HG02981 (cell line): ENCODE data around the gene TXNDC17.
"Not testable (repeated sequence)": the region's sequence is repeated elsewhere in the genome, so short reads cannot be mapped to it uniquely, and the experiment has no call there.

Experiments
- ATAC-seq: cut with Tn5 transposase; IDR thresholded peaks from one replicate; pipeline ENCODE4 v1.9.1; 2021; ENCODE audit warnings: mild to moderate bottlenecking, moderate library complexity; ENCODE audit not compliant: unreplicated experiment

The TXNDC17 gene

DNA sequence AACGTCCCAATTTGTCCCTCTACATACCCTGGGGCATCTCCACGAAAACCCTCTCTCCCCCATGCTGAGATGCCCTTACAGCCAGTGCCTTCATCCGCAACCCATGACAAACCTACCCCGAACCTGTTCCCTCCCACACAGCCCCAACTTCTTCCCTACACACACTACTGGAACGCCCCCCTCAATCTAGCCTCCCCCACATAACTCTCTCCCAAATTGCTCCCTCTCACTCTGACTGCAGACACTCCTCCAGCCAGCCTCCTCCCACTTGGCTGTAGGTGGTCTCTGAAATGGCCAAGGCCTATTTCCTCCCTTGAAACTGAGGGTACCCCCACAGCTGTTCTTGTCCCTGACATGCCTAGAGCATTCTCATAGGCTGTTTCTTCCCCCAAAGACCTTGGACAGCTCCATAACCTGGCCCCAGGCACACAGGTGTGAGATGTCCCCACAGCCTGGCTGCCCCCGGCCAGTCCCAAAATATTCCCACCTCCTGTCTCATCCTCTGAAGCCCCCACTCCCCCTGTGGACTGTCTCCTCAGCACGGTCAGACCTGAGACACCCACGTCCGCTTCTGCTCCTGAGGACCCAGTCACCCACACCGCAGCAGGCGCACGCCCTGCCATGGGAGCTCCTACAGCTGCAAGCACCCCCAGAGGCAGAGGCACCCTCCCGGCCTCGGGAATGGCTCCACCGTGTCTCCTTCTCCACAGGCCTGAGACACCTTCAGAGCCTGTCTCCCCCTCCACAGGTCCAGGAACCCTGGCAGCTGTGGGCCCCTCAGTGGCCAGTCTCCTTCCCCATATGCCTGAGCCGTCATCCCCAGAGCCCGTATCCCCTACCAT is 4.0 kb upstream of the TXNDC17 start:
- no peak for ATAC-seq

DNA sequence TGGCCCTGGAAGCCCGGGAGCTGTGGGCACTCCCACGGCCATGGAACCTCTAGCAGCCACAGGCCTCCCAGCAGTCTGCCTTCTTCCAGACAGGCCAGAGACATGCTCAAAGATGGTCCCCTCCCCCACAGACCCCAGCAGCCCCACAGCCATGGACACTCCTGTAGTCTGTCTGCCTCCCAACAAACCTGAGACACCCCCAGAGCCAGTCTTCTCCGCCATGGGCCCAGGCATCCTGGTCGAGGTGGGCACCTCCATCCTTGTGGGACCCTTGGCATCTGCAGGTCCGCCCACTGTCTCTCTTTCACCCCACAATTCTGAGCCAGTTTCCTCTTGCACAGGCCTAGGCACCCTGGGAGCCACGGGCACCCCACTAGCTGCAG is 3.4 kb upstream of the TXNDC17 start:
- ATAC-seq, result no peak

DNA sequence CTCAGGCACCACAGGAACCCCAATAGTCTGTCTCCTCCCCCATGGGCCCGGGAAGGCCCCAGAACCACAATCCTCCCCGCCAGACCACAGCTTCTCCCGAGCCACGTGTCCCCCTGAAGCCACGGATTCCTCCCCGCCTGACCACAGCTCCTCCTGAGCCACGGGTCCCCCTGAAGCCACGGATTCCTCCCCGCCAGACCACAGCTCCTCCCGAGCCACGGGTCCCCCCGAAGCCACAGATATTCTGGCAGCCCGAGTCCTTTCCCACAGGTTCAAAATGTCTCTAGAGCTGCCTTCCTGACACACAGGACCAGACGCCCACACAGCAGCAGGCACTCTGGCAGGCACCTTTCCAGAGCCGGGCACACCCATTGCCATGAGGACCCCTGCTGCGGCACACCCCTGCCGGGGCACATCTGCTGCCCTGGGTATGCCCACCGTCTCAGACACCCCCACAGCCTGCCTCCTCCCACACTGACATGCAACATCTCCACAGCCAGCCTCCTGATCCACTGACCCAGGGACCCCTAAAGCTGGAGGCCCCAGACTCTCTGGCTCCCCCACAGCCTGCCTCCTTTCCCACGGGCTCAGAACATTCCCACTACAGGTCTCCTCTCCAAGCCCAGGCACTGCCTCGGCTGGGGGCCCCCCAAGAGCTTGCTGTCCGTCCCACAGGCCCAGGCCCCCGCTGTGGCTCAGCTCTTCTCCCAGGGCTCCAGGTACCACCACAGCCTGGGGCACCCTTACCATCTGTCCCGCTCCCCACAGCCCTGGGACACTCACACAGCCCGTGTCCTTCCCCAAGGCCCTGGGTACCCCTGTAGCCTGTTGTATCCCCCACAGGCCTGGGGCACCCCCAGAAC is 2.6 kb upstream of the TXNDC17 start:
- ATAC-seq, result no peak

DNA sequence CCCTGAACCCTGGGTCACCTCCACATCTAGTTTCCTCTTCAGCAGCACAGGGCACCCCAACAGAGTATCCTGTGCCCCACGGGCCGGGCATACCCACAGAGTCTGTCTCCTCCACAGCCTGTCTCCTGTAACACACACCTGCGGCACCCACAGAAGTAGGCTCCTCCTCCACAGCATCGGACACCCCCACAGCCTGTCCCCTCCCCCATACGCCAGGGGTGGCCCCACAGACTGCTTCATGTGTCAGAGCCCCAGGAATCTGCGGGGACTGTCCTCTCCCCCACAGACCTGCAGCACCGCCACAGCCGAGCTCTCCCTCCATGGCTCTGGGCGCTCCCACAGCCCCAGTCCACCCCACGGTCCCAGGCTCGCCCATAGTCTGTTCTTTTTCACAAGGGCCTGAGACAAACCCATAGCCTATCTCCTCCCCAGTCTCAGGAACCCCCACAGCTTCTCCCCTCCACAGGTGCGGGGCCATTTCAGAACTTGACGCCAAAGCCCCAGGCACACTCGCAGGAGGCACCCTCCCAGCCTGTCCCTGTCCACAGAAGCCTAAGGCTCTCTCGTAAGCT is 1.8 kb upstream of the TXNDC17 start:
- no peak for ATAC-seq

DNA sequence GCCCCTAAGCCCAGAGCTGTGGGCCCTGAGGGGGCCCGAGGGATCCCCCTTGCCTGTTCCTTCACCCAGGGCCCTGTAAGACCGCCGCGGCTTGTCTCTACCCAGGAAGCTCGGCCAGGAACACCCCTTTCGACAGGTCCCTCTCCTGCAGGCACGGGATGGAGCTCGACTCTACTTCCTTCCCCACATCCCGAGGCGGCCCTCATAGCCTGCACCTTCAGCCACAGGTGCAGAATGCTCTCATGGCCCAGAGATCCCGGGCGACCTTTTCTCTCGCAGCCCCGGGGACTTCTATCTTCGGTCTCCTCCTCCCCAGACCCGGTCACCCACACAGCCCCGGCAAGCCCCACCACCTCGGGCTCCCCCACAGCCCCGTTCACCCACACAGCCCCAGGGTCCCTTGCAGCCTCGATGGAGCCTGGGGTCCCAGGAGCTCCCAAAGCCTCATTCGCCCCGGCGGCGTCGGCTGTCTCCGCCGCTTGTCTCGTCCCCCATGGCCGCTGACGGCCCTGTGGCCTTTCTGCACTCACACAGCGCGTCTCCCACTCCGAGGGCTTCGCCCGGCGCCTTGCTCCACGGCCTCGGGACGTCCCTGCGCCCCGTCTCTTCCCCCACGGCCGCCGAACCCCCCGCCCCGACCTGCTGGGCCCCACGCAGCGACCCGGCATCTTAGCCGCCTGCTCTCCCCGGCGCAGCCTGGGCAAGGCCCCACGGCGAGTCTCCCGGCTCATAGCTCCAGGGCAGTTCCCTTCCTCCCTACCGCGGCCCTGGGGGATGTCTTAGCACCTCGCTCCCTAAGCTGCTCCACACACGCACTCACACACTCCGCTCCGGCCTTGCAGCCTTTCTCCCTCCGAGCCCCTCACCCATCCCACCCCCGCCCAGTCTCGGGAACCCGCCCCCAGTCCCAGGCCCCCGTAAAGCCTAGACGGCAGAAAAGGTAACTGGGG is 999 bp upstream of the TXNDC17 start:
- no peak for ATAC-seq

DNA sequence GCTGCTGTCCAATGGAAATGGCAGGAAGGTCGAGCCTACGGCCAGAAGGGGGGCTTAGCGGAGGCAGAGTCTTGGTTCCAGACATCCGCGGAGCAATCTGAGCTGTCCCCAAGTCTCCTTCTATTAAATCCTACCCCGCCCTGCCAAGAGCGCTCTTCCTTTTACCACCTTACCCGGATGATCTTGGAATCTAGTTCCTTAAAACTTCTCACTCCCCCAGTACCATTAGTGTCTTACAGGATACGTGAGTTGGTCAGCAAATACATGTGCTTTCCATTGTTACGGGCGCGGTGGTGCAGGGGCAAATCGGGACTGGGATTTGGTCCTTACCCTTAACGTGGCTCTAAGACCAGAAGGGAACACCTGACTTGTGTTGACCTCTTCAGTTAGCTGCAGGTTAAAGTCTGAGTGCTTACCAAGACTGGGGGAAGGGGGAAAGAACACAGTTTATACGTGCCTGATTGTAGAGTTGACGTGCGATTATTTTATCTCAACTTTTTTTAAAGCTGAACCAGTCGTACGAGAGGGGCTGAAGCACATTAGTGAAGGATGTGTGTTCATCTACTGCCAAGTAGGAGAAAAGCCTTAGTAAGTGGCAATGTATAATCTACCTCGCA is 495 bp downstream of the TXNDC17 start:
- ATAC-seq, result no peak

DNA sequence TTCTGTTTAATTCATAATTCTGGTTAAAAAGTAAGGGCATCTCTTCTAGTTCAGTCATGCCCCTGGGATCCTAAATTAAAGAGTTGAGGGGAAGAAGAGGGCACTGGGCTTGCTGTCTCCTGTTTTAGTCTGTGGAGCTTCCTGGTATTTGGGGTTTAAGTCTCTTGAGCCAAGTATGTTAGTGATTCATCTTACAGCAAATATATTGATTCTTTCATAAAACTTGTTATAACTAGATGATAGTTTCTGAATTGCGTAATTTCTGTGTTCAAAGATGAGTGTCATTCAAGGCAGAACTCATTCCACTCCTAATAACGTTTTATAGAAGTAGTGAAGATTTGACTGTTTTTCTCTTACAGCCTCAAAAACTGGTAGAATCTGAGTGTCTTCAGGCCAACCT is 1.7 kb downstream of the TXNDC17 start:
- no peak for ATAC-seq

DNA sequence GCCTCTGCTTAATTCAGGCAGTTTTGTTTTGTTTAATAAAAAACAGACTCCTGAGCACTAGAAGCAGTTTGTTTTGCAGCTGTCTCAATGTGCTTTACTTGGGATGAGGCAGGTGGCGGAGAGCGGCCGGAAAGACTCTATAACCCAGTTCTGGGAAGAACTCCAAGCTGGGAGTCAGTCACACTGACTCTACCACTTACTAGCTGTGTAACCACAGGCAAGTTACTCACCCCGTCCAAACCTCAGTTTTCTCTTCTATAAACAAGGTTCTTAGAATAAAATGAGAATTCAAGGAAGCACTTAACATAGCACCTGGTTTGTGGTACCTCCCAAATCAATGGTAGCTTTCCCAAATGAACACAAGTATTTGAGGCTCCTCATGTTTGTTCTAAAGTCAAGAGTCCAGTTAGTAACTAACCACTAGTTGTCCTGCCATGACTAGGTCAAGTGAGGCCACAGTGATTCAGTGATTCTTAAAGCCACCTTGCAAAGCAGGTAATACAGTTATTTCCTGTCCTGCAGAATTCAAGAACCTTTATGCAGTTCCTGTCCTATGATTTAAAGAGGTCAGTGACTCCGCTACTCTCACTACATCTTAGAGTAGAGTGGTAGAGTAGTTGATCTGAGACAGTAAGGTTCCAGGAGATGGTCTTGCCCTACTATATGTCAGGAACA is 2.7 kb downstream of the TXNDC17 start:
- no peak for ATAC-seq

DNA sequence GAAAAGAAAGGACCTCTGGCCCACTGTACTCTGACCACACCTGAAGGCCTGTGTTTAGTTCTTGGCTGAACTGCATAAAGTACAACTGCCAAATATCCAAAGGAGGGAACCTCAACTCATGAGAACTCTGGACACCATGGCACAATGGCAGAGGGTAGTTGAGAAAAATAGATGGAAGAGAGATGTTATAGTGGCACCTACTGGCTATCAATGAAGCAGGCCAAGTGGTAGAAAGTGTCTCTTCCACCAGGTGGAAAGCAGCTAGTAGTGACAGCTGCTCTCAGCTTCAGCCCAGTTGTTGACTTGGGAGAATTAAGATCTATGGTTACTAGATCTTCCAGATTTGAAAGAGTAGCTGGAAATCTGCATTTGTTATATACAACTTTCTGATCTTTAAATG is 7.3 kb downstream of the TXNDC17 start:
- ATAC-seq, result no peak

DNA sequence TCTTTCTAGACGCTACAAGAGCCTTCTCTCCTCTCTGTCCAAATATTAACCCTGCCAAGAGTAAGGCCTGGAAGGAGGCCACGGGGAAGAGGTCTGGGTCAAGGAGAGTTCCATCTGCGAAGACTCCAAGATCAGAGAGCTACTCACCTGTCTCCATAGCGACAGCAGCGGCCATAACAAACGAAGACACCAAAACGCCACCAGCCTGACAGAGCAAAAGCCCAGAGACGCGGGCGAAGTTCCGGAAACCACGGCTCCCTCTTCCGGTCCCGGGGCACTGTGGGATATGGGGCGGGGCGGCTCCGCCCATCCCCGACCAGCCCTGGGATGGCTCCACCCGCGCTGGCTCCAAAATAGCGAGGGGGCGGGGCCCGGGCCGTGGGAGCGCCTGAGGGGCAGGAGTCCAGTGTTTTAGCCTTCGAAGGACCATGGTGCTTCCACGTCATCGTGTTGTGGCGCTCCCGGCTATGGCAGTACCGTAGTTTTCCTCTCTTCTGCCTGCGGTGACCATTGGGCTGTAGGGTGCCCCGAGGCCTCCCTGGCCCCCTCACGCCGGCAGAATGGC is 10.6 kb downstream of the TXNDC17 start, which contains the start of the genes C17orf100 and MED31:
C17orf100 (plus strand) TSS at position 409 of the 565 bp plus-strand sequence; CDS start at position 561, 152 bp downstream.
MED31 (minus strand) TSS at position 252 of the 565 bp plus-strand sequence; CDS start at position 175, 77 bp downstream.
- ATAC-seq, result peak; percentile 82

DNA sequence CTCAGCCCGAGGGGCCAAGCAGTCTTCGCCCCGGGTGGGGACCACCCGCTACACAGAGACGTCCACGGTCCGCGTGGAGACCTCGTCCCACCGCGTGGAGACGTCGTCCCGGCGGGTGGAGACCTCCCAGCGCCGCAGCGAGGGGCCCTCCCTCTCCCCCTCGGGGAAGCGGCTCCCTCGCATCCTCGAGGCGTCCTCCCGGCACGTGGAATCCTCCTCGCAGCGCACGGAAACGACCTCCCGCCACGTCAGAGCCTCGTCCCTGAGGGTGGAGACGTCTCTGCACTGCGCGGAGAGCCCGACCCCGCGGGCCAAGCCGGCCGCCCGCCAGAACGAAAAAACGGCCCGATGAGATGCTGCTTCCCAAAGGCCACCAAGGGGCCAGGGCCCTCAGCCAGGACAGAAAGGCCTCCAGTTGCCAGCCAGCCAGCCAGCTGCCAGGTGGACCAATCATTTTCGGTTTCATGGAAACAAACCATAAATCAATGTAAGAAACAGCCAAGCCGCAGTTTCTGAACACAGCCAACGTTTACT is 11.1 kb downstream of the TXNDC17 start:
- ATAC-seq, result peak; percentile 4

DNA sequence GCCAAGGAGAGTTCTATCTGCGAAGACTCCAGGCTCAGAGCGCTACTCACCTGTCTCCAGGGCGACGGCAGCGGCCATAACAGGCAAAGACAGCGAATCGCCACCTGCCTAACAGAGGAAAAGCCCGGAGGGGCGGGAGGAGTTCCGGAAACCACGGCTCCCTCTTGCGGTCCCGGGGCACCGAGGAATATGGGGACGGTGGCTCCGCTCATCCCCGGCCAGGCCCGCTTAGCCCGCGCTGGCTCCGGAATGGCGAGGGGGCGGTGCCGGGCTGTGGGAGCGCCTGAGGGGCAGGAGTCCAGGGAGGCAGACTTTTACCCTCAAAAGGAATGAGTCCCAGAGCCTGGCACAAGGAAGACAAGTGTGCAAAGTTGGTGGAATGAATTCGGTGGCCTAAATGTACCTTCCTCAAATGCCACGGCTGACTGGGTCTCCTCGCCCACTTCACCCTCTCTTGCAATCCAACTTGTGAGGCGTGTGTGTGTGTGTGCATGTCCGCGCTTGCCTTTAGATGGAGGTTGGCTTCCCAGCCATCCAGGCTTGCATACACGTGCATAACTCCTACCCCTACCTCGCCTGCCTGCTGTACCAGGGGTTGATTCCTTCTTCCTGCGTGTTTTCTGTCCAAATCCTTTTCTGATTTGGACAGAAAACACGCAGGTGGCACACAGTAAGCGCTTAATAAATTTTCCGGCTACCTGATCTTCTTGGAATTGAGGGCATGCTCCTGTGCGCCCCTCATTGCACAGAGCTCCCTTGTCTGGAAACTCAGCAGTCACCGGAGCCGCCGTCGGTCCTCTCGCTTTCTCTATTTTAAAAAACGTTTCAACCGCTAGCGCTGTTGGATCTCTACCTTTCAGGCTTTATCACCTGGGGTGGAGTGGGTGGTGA is 14.2 kb downstream of the TXNDC17 start:
- no peak for ATAC-seq

DNA sequence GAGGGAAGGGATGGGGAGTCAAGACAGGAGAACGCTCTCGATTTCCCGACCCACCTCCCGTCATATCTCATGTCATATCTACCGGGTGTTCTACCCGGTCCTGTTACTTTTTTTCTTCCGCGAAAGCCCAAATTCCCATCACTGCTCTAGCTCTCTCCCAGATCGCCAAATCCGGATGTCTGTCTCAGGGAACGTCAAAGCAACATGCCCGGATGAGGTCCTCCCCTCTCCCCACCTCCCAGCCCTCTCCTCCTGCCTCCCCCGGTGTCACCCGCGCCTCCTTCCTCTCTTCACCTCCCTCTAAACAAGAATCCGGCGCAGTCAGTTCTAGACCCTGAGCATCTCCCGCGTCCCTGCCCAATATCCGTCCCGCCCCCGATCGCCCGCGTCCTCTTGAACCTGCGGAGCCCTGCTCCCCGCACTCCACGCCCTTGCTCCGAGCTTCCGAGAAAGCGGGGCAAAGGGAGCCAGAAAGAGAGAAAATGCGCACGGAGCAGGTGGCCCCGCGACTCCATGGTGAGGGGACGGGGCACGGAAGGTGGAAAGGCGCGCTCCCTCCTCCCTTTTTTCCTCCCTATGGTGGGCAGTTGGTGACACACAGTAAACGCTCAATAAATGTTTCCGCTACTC is 15.0 kb downstream of the TXNDC17 start:
- ATAC-seq, result not testable (repeated sequence)

DNA sequence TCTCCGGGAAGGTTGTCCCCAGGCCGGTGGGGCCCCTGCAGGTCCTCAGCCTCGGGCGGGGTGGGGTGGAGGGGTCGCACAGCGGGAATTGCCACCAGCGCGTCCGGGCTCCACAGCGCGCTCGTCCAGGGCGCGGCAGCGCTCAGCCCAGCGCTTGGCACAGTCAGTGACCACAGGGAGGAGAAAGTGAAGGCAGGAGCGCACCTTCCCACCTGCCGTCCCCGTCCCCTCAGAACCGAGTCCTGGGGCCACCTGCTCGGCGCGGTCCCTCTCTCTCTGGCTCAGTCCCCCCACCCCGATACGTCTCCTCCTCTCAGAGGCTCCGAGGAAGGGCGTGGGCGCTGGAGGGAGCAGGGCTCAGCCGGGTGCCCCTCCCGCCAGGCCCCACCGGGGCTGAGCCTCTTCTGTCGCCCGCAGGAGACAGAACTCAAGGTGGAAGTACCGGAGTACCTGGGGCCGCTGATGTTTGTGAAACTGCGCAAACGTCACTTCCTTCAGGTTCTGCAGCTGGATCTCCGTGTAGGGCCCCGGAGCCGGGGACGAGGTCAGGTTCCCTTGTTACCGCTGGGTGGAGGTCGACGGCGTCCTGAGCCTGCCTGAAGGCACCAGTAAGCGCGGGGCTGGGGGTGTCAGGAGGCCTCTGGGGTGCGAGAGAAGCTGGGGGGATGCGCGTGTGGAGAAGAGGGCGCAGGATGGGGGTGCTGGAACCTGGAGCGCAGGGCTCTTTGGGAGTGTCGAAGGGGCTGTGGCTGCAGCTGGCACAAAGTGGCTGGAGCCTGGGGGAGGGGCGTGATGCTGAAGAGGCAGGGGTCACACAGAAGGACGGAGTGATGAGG is 16.2 kb downstream of the TXNDC17 start:
- not testable (repeated sequence) for ATAC-seq

DNA sequence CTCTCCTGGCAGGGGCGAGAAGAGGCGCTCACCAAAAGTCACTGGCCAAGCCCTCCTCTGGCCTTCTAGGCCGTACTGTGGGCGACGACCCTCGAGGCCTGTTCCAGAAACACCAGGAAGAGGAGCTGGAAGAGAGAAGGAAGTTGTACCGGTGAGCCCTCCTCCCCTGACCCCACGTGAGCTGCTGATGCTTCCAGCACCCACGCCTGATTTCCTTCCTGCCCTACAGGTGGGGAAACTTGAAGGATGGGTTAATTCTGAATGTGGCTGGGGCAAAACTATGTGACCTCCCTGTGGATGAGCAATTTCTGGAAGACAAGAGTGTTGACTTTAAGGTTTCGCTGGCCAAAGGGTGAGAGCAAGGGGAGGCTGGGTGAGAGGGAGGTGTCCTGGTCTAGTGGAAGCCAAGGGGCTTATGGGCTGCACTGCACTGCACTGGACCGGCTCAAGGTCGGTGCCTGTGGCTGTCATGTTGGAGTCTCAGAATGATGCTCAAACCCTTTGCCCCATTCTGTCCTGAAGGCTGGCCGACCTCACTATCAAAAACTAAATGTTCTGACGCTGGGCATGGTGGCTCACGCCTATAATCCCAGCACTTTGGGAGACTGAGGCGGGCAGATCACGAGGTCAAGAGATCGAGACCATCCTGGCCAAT is 16.9 kb downstream of the TXNDC17 start:
- no peak for ATAC-seq

DNA sequence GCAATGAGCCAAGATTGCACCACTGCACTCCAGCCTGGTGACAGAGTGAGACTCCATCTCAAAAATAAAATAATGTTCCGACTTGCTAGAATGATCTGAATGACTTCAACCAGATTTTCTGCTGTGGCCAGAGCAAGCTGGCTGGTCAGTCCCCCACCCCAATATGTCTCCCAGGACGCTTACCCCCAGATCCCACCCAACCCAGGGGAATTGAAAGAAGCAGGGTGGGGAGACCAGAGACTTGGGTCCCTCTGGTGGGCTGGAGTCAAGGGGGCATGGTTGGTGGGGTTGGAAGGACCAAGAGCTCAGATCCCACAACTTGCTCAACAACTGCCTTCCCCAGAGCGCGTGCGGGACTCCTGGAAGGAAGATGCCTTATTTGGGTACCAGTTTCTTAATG is 17.6 kb downstream of the TXNDC17 start:
- not testable (repeated sequence) for ATAC-seq
